ENCODE measurements around the gene MOG. TPM values are rescaled to one million over a fixed set of nuclear protein-coding genes. Genes with fewer than 3 reads are reported as not detected.

MOG gene
- total and polyA plus RNA-seq, 4 donors = not detected

GRCh38 chr6:29663300-29664042 is 6.6 kb downstream of the MOG start:
- no peak overlapping the region for H3K4me3 ChIP-seq (ENCODE audit: low read depth in 1 of 3, low read length in 3 of 3)
- no peak for DNase-seq (ENCODE audit: low spot score)
- H3K9ac ChIP-seq (ENCODE audit: low read depth in 1 of 2, low read length in 2 of 2) = no peak overlapping the region
- H3K27ac ChIP-seq (ENCODE audit: low read depth in 1 of 2, low read length in 2 of 2) = no peak overlapping the region
- no peak for TF ChIP-seq YY1 (IDR thresholded peaks at IDR 0.05)
- no peak for TF ChIP-seq FOXA1 (IDR thresholded peaks at IDR 0.05)
- TF ChIP-seq GABPA (IDR thresholded peaks at IDR 0.05 in 1 of 2, conservative IDR thresholded peaks at IDR 0.05 in 1 of 2) = no peak
- no peak for TF ChIP-seq SP1 (IDR thresholded peaks at IDR 0.05)
- no peak for TF ChIP-seq JUND (IDR thresholded peaks at IDR 0.05)
- no peak for TF ChIP-seq HNF4A (conservative IDR thresholded peaks at IDR 0.05)
- TF ChIP-seq HNF4G (IDR thresholded peaks at IDR 0.05) = no peak
- peaks cover 0 to 6% (median 3%) of the 10 kb centered on the region in 4 donors for H3K27me3 ChIP-seq (ENCODE audit: control insufficient read depth in 4 of 4, insufficient read depth in 4 of 4, low read length in 3 of 4)
- no peaks in the 10 kb centered on the region for H3K4me1 ChIP-seq (ENCODE audit: control insufficient read depth in 4 of 4, insufficient read depth in 4 of 4, low read length in 3 of 4)
- no peaks in the 10 kb centered on the region for H3K36me3 ChIP-seq (ENCODE audit: control insufficient read depth in 4 of 4, insufficient read depth in 3 of 4, low read depth in 1 of 4, low read length in 3 of 4)
- WGBS = 46% methylated on average over 5 of the region's 5 CpGs
- H3K9me3 ChIP-seq (ENCODE audit: control insufficient read depth in 4 of 4, low read length in 3 of 4) = no peaks in the 10 kb centered on the region

DNA sequence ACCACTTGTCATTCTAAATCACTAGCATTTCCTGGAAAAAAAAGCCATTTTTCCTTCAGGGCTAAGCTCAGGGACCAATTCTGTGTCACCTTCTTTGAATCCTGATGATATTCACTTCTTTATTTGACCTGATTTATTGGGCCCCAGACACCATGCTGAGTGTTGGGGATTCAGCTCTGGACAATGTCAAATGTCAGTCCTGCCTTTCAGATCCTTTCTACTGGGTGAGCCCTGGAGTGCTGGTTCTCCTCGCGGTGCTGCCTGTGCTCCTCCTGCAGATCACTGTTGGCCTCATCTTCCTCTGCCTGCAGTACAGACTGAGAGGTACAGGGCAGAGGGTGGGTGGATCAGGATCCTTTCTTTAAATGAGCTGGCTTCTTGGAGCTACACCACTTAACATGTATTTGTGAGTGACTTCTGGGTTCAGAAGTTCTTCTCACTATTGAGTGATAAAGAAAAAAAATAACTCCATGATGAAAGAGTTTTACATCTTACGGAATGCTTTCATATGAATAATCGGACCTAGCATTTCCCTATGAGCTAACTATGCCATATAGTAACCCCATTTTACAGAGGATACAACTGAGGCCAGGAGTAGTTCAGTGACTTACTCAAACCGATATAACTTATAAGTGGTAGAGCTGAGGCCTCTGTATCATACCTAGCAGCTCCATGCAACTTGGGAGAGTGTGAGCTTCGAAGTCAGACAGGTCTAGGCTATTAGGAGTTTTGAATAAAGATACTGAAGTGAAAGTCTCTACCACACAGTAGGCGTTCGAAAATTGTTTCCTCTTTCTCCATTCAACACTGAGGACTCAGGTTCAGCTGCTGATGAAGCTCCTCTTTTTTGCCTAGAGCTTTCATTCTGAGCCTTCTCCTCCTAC is 9.3 kb downstream of the MOG start:
- Histone ChIP-seq H3K27me3 (ENCODE audit: control insufficient read depth in 4 of 4, insufficient read depth in 4 of 4, low read length in 3 of 4) (peaks cover 0 to 5% (median 2%) of the 10 kb centered on the region in 4 donors), H3K4me1 (ENCODE audit: control insufficient read depth in 4 of 4, insufficient read depth in 4 of 4, low read length in 3 of 4) (no peaks in the 10 kb centered on the region), H3K9me3 (ENCODE audit: control insufficient read depth in 4 of 4, low read length in 3 of 4) (no peaks in the 10 kb centered on the region), H3K36me3 (ENCODE audit: control insufficient read depth in 4 of 4, insufficient read depth in 3 of 4, low read depth in 1 of 4, low read length in 3 of 4) (no peaks in the 10 kb centered on the region), H3K4me3 (ENCODE audit: low read depth in 1 of 3, low read length in 3 of 3) (no peak overlapping the region), H3K9ac (ENCODE audit: low read depth in 1 of 2, low read length in 2 of 2) (no peak overlapping the region), H3K27ac (ENCODE audit: low read depth in 1 of 2, low read length in 2 of 2) (no peak overlapping the region)
- no peak for TF ChIP-seq SP1 (IDR thresholded peaks at IDR 0.05)
- TF ChIP-seq GABPA (IDR thresholded peaks at IDR 0.05 in 1 of 2, conservative IDR thresholded peaks at IDR 0.05 in 1 of 2) = no peak
- TF ChIP-seq ZBTB33 (IDR thresholded peaks at IDR 0.05) = no peak
- no peak for TF ChIP-seq FOXA1 (IDR thresholded peaks at IDR 0.05)
- TF ChIP-seq, protein P1, sequence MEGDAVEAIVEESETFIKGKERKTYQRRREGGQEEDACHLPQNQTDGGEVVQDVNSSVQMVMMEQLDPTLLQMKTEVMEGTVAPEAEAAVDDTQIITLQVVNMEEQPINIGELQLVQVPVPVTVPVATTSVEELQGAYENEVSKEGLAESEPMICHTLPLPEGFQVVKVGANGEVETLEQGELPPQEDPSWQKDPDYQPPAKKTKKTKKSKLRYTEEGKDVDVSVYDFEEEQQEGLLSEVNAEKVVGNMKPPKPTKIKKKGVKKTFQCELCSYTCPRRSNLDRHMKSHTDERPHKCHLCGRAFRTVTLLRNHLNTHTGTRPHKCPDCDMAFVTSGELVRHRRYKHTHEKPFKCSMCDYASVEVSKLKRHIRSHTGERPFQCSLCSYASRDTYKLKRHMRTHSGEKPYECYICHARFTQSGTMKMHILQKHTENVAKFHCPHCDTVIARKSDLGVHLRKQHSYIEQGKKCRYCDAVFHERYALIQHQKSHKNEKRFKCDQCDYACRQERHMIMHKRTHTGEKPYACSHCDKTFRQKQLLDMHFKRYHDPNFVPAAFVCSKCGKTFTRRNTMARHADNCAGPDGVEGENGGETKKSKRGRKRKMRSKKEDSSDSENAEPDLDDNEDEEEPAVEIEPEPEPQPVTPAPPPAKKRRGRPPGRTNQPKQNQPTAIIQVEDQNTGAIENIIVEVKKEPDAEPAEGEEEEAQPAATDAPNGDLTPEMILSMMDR (IDR thresholded peaks at IDR 0.05; ENCODE audit: low read depth, low read length, missing input control) = no peak
- no peak for TF ChIP-seq RXRA (IDR thresholded peaks at IDR 0.05)
- no peak for TF ChIP-seq MAX (IDR thresholded peaks at IDR 0.05)
- no peak for TF ChIP-seq NR2F2 (IDR thresholded peaks at IDR 0.05)
- no peak for TF ChIP-seq HNF4A (conservative IDR thresholded peaks at IDR 0.05)
- TF ChIP-seq FOXA2 (IDR thresholded peaks at IDR 0.05) = no peak
- TF ChIP-seq YY1 (IDR thresholded peaks at IDR 0.05) = no peak
- TF ChIP-seq ATF3 (IDR thresholded peaks at IDR 0.05) = no peak
- WGBS = 70% methylated on average over 8 of the region's 8 CpGs
- no peak for DNase-seq (ENCODE audit: low spot score)

Data from liver (tissue), 9 donors.